GM08714 (cell line): ENCODE measurements around the gene PTTG1.
A peak's percentile ranks its signal among the peaks of the same experiment; 100 is the strongest.

Source experiments
- H3K4me3 ChIP-seq: fragments of 200-500 bp; sonication (Bioruptor generic); 2 replicates; pipeline ENCODE4 v1.5.1; 2014; ENCODE audit warnings: mild to moderate bottlenecking, low read length, inconsistent platforms
- ZNF274 ChIP-seq: IDR thresholded peaks from 2 replicates; pipeline ENCODE4 v1.6.1; 2012; ENCODE audit warnings: mild to moderate bottlenecking, low read depth, low read length

The PTTG1 gene

GRCh38 chr5:160438316-160439204 is 16.9 kb downstream of the PTTG1 start:
- TF ChIP-seq ZNF274, result no peak
- peak overlapping the region; percentile 57; the same call in 1 of the 2 replicates for H3K4me3 ChIP-seq

- no peak for TF ChIP-seq ZNF274
- peak overlapping the region; percentile 57; the same call in 1 of the 2 replicates for H3K4me3 ChIP-seq
These were observed 17.5 kb downstream of the PTTG1 start for GRCh38 chr5:160439205-160439600.

GRCh38 chr5:160441311-160441781 is 19.7 kb downstream of the PTTG1 start:
- H3K4me3 ChIP-seq, result no peak overlapping the region
- TF ChIP-seq ZNF274, result no peak

GRCh38 chr5:160442824-160443431 is 21.3 kb downstream of the PTTG1 start:
- no peak for TF ChIP-seq ZNF274
- no peak overlapping the region for H3K4me3 ChIP-seq

- no peak for TF ChIP-seq ZNF274
- H3K4me3 ChIP-seq, result no peak overlapping the region
These were observed 22.8 kb downstream of the PTTG1 start for GRCh38 chr5:160444407-160444806.

- no peak for TF ChIP-seq ZNF274
- H3K4me3 ChIP-seq, result no peak overlapping the region
These were observed 23.5 kb downstream of the PTTG1 start for GRCh38 chr5:160445132-160445531.

GRCh38 chr5:160445751-160446150 is 24.1 kb downstream of the PTTG1 start:
- TF ChIP-seq ZNF274, result no peak
- H3K4me3 ChIP-seq, result no peak overlapping the region

GRCh38 chr5:160448886-160449285 is 27.2 kb downstream of the PTTG1 start:
- TF ChIP-seq ZNF274, result no peak
- no peak overlapping the region for H3K4me3 ChIP-seq

- no peak for TF ChIP-seq ZNF274
- no peak overlapping the region for H3K4me3 ChIP-seq
These were observed 27.8 kb downstream of the PTTG1 start for GRCh38 chr5:160449458-160449857.

GRCh38 chr5:160450164-160450932 is 28.7 kb downstream of the PTTG1 start:
- no peak overlapping the region for H3K4me3 ChIP-seq
- no peak for TF ChIP-seq ZNF274

GRCh38 chr5:160451281-160451680 is 29.6 kb downstream of the PTTG1 start:
- no peak for TF ChIP-seq ZNF274
- H3K4me3 ChIP-seq, result no peak overlapping the region

GRCh38 chr5:160452036-160452435 is 30.4 kb downstream of the PTTG1 start:
- no peak for TF ChIP-seq ZNF274
- H3K4me3 ChIP-seq, result no peak overlapping the region

GRCh38 chr5:160452795-160453194 is 31.1 kb downstream of the PTTG1 start:
- H3K4me3 ChIP-seq, result no peak overlapping the region
- no peak for TF ChIP-seq ZNF274

GRCh38 chr5:160453751-160454150 is 32.1 kb downstream of the PTTG1 start:
- no peak overlapping the region for H3K4me3 ChIP-seq
- no peak for TF ChIP-seq ZNF274
